Spleen (tissue), 11 donors: Measurements from ENCODE around the gene WFDC2. TPM values are rescaled to one million over a fixed set of nuclear protein-coding genes. Genes with fewer than 3 reads are reported as not detected.

Experiments
- DNase-seq: peaks from one replicate; pipeline ENCODE4 v3.0.0-alpha.2; 2020
- H3K27ac ChIP-seq, 8 donors: fragments of 200-600 bp; sonication (generic) in 7 of 8; 1 replicate in 4 of 8; 2 replicates in 4 of 8; pipeline versions ENCODE4 v1.5.0 to v1.8.0; 2016 to 2021; ENCODE audit warnings: inconsistent platforms in 4 of 8, mild to moderate bottlenecking in 4 of 8, moderate library complexity in 1 of 8
- H3K27me3 ChIP-seq, 7 donors: fragments of 200-600 bp; sonication (generic) in 6 of 7; replicated peaks in 1 of 7; 1 replicate in 4 of 7; 2 replicates in 3 of 7; pipeline versions ENCODE4 v1.5.0 to v1.8.0; 2016 to 2021; ENCODE audit warnings: inconsistent platforms in 3 of 7, mild to moderate bottlenecking in 1 of 7
- H3K36me3 ChIP-seq, 6 donors: fragments of 200-600 bp; sonication (generic) in 5 of 6; 1 replicate in 4 of 6; 2 replicates in 2 of 6; pipeline versions ENCODE4 v1.5.0 to v1.8.0; 2016 to 2021; ENCODE audit warnings: inconsistent platforms in 2 of 6
- H3K4me1 ChIP-seq, 6 donors: fragments of 200-600 bp; sonication (generic) in 5 of 6; 1 replicate in 3 of 6; 2 replicates in 3 of 6; pipeline versions ENCODE4 v1.5.0 to v1.8.0; 2016 to 2021; ENCODE audit warnings: inconsistent platforms in 3 of 6
- H3K4me3 ChIP-seq, 8 donors: fragments of 200-600 bp; sonication (generic) in 7 of 8; 1 replicate in 4 of 8; 2 replicates in 4 of 8; pipeline versions ENCODE4 v1.5.0 to v1.8.0; 2016 to 2021; ENCODE audit warnings: inconsistent platforms in 4 of 8, mild to moderate bottlenecking in 4 of 8, moderate library complexity in 2 of 8
- H3K9me3 ChIP-seq, 8 donors: fragments of 200-600 bp; sonication (generic) in 7 of 8; 1 replicate in 4 of 8; 2 replicates in 4 of 8; pipeline versions ENCODE4 v1.5.0 to v1.8.0; 2016 to 2021; ENCODE audit warnings: inconsistent platforms in 4 of 8
- POLR2A ChIP-seq, 3 donors: fragments of 450-650 bp; IDR thresholded peaks; one replicate each; pipeline ENCODE4 v1.5.1; 2017; ENCODE audit warnings: antibody characterized with exemption in 3 of 3, mild to moderate bottlenecking in 1 of 3
- POLR2AphosphoS5 ChIP-seq, 3 donors: sonication (generic); formaldehyde crosslinking; IDR thresholded peaks; one replicate each; pipeline ENCODE4 v1.5.1; 2017; ENCODE audit warnings: antibody characterized with exemption in 3 of 3
- WGBS, 5 donors: extraction: QIAGEN DNeasy Blood & Tissue Kit in 3 of 5; methylation state at CpG; one replicate each; pipeline versions ENCODE4 v1.1.5 to v1.1.7; 2013 to 2018; 5-methylcytosine and 5-hydroxymethylcytosine counted together
- intact Hi-C: fragments of 100-400 bp; cut with DNase I; formaldehyde crosslinking; loops from one replicate; pipeline ENCODE4 v1.15.0; 2023; ENCODE audit warnings: low total_unique reads
- microRNA-seq, 3 donors: library from miRNA; unstranded; fragments of <30 nt; microRNA quantifications; one replicate each; pipeline versions ENCODE4 to v1.1.0, GENCODE V29; 2019 to 2020
- polyA plus RNA-seq, 3 donors: library from polyadenylated mRNA; stranded (reverse); fragments of 200-250 nt; gene quantifications; one replicate each; pipeline ENCODE4 v1.2.1, GENCODE V29; 2013
- small RNA-seq, 4 donors: library from RNA; depleted of rRNA; stranded (forward); fragments of <200 nt; gene quantifications; one replicate each; pipeline ENCODE3, GENCODE V24; 2016
- total RNA-seq, 7 donors: library from RNA; depleted of rRNA in 3 of 7; stranded (reverse); fragments of >200 nt in 3 of 7; fragmentation: NEBNext Ultra II Directional in 4 of 7; extraction: Animal tissue kit (Norgen Biotek cat#: 25700) in 4 of 7; gene quantifications; one replicate each; pipeline versions ENCODE4 v1.1.0 to v1.2.1, GENCODE V29; 2016 to 2021
- TF ChIP-seq, protein P1 (sequence below), 11 experiments: fragments of 200-600 bp in 7 of 11; fragments of 450-650 bp in 4 of 11; sonication (generic) in 4 of 11; IDR thresholded peaks in 8 of 11; conservative IDR thresholded peaks in 3 of 11; 1 replicate in 7 of 11; 2 replicates in 4 of 11; pipeline versions ENCODE4 v1.4.0 to v1.8.0; 2016 to 2021; ENCODE audit warnings: antibody characterized with exemption in 11 of 11, inconsistent platforms in 4 of 11, mild to moderate bottlenecking in 1 of 11
- donor health status: healthy with polysubstance abuse.
- donor health status: DM: no; HTN: no; CAD: no; lungs with moderate emphysema.
- donor health status: DM: no; HTN: no; CAD: no.
- donor health status: Bipolar disorder and iron deficiency.
- donor health status: healthy.
- donor health status: DM: no; HTN: no; CAD: no.
- donor health status: DM: yes; HTN: yes; CAD: no.

The WFDC2 gene
- total and polyA plus RNA-seq, 10 donors = 0.35 to 1.5 (median 0.74) TPM; not detected in 5

DNA sequence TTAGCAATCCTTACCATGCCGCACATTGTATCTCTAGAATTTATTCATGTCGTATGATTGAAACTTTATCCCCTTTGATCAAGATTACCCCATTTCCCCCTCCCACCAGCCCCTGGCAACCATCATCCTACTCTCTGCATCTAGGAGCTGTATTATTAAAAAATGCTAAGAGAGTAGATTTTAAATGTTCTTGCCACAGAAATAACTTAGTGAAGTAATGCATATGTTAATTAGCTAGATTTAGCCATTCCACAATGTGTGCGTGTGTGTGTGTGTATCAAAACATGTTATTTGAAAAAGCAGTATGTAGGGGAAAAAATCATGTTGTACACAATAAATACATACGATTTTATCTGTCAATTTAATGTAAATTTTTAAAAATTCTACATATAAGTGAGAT lies 57.7 kb downstream of the WFDC2 start:
- no peaks in the 10 kb centered on the region for H3K4me1 ChIP-seq
- peaks cover 0 to 45% (median 0%) of the 10 kb centered on the region in 7 donors for H3K27me3 ChIP-seq
- WGBS, 5 donors = 72 to 81% (median 78%) methylated on average over 4 of the region's 4 CpGs
- TF ChIP-seq POLR2A (IDR thresholded peaks at IDR 0.05) = no peak
- TF ChIP-seq POLR2AphosphoS5 (IDR thresholded peaks at IDR 0.05) = no peak
- TF ChIP-seq, protein P1, sequence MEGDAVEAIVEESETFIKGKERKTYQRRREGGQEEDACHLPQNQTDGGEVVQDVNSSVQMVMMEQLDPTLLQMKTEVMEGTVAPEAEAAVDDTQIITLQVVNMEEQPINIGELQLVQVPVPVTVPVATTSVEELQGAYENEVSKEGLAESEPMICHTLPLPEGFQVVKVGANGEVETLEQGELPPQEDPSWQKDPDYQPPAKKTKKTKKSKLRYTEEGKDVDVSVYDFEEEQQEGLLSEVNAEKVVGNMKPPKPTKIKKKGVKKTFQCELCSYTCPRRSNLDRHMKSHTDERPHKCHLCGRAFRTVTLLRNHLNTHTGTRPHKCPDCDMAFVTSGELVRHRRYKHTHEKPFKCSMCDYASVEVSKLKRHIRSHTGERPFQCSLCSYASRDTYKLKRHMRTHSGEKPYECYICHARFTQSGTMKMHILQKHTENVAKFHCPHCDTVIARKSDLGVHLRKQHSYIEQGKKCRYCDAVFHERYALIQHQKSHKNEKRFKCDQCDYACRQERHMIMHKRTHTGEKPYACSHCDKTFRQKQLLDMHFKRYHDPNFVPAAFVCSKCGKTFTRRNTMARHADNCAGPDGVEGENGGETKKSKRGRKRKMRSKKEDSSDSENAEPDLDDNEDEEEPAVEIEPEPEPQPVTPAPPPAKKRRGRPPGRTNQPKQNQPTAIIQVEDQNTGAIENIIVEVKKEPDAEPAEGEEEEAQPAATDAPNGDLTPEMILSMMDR (IDR thresholded peaks at IDR 0.05 in 8 of 11, conservative IDR thresholded peaks at IDR 0.05 in 3 of 11) = no peak
- no peaks in the 10 kb centered on the region for H3K36me3 ChIP-seq
- intact Hi-C loops = no loop called here
- no peak overlapping the region for H3K4me3 ChIP-seq
- no peaks in the 10 kb centered on the region for H3K9me3 ChIP-seq
- no peak overlapping the region for H3K27ac ChIP-seq
- DNase-seq = no peak

Small RNA genes lying within 50 kb of the gene (microRNA-seq; reads per million reads assigned to microRNA genes)
- gene MIR6812 = 0.28 to 1.1 (median 0.72) reads per million in 3 donors

Small RNA genes lying within 50 kb of the gene (small RNA-seq; reads per million reads assigned to genes)
- gene MIR6812 = 0 to 0.06 (median 0) reads per million in 4 donors

Other genes starting within 250 kb of the WFDC2 start
- not detected for gene SEMG2, start 248.4 kb upstream of the WFDC2 start, total RNA-seq
- not detected for gene SEMG2, start 248.4 kb upstream of the WFDC2 start, polyA plus RNA-seq
- gene SLPI, start 215.2 kb upstream of the WFDC2 start, total RNA-seq = 10 to 100 TPM in 3 of 7 donors, 1 to 10 TPM in 4; 2.9 to 26.9 (median 9.0) TPM
- gene SLPI, start 215.2 kb upstream of the WFDC2 start, polyA plus RNA-seq = 10 to 100 TPM in 1 of 3 donors, 1 to 10 TPM in 2; 5.1 to 11.9 (median 8.4) TPM
- gene RBPJL, start 162.9 kb upstream of the WFDC2 start, total RNA-seq = not detected
- under 1 TPM in 2 of 3 donors, not detected in 1; 0.05 to 0.09 TPM for gene RBPJL, start 162.9 kb upstream of the WFDC2 start, polyA plus RNA-seq
- not detected for gene MATN4, start 161.5 kb upstream of the WFDC2 start, total RNA-seq
- gene MATN4, start 161.5 kb upstream of the WFDC2 start, polyA plus RNA-seq = under 1 TPM in 2 of 3 donors, not detected in 1; 0.19 to 0.52 TPM
- gene SDC4, start 121.3 kb upstream of the WFDC2 start, total RNA-seq = 10 to 100 TPM; 27.2 to 56.1 (median 39.7) TPM
- 10 to 100 TPM; 10.4 to 21.0 (median 15.5) TPM for gene SDC4, start 121.3 kb upstream of the WFDC2 start, polyA plus RNA-seq
- gene SYS1, start 106.6 kb upstream of the WFDC2 start, total RNA-seq = 10 to 100 TPM; 23.7 to 69.8 (median 35.3) TPM
- 10 to 100 TPM; 15.1 to 22.2 (median 21.6) TPM for gene SYS1, start 106.6 kb upstream of the WFDC2 start, polyA plus RNA-seq
- under 1 TPM in 2 of 7 donors, not detected in 5; 0.60 to 0.66 TPM for gene TP53TG5, start 91.4 kb upstream of the WFDC2 start, total RNA-seq
- gene TP53TG5, start 91.4 kb upstream of the WFDC2 start, polyA plus RNA-seq = under 1 TPM in 1 of 3 donors, not detected in 2; 0.08 TPM
- gene DBNDD2, start 61.5 kb upstream of the WFDC2 start, total RNA-seq = 10 to 100 TPM; 15.8 to 38.5 (median 28.1) TPM
- gene DBNDD2, start 61.5 kb upstream of the WFDC2 start, polyA plus RNA-seq = 10 to 100 TPM; 19.0 to 36.2 (median 31.8) TPM
- gene PIGT, start 53.6 kb upstream of the WFDC2 start, total RNA-seq = 10 to 100 TPM; 60.2 to 82.8 (median 69.6) TPM
- 10 to 100 TPM; 42.5 to 51.0 (median 49.8) TPM for gene PIGT, start 53.6 kb upstream of the WFDC2 start, polyA plus RNA-seq
- gene SPINT3, start 45.9 kb downstream of the WFDC2 start, total RNA-seq = not detected
- gene SPINT3, start 45.9 kb downstream of the WFDC2 start, polyA plus RNA-seq = not detected
- gene WFDC6, start 69.7 kb downstream of the WFDC2 start, total RNA-seq = not detected
- gene WFDC6, start 69.7 kb downstream of the WFDC2 start, polyA plus RNA-seq = not detected
- not detected for gene EPPIN, start 77.6 kb downstream of the WFDC2 start, total RNA-seq
- gene EPPIN, start 77.6 kb downstream of the WFDC2 start, polyA plus RNA-seq = under 1 TPM in 1 of 3 donors, not detected in 2; 0.10 TPM
- gene WFDC8, start 109.5 kb downstream of the WFDC2 start, total RNA-seq = not detected
- gene WFDC8, start 109.5 kb downstream of the WFDC2 start, polyA plus RNA-seq = not detected
- not detected for gene WFDC10A, start 160.0 kb downstream of the WFDC2 start, total RNA-seq
- not detected for gene WFDC10A, start 160.0 kb downstream of the WFDC2 start, polyA plus RNA-seq
- not detected for gene WFDC9, start 161.5 kb downstream of the WFDC2 start, total RNA-seq
- not detected for gene WFDC9, start 161.5 kb downstream of the WFDC2 start, polyA plus RNA-seq
- gene WFDC11, start 200.5 kb downstream of the WFDC2 start, total RNA-seq = not detected
- not detected for gene WFDC11, start 200.5 kb downstream of the WFDC2 start, polyA plus RNA-seq
- not detected for gene WFDC13, start 232.3 kb downstream of the WFDC2 start, total RNA-seq
- gene WFDC13, start 232.3 kb downstream of the WFDC2 start, polyA plus RNA-seq = not detected
- gene WFDC10B, start 235.3 kb downstream of the WFDC2 start, total RNA-seq = not detected
- not detected for gene WFDC10B, start 235.3 kb downstream of the WFDC2 start, polyA plus RNA-seq